ENCODE data around the gene DPM1. TPM values are rescaled to one million over a fixed set of nuclear protein-coding genes. Genes with fewer than 3 reads are reported as not detected.

The DPM1 gene
- polyA plus RNA-seq (2013, experiment 1 of 2), result 68.8 TPM
- 75.2 TPM for polyA plus RNA-seq (2013, experiment 2 of 2)

- Histone ChIP-seq H3K4me1 (ENCODE audit: control insufficient read depth, insufficient read depth, low read length, poor library complexity, severe bottlenecking) (peaks cover 9% of the 10 kb centered on the region), H3K27ac (ENCODE audit: low read depth, low read length, severe bottlenecking) (peak within 1 kb of the TSS; percentile 95), H3K4me3 (ENCODE audit: extremely low read depth, insufficient read depth, low read length, poor library complexity, severe bottlenecking) (peak within 1 kb of the TSS; percentile 99), H3K9me3 (ENCODE audit: control insufficient read depth, low read length) (no peaks in the 10 kb centered on the region), H3K36me3 (ENCODE audit: control insufficient read depth, insufficient read depth, low read length) (peaks cover 46% of the 10 kb centered on the region)
- WGBS, 2 experiments (ENCODE audit: insufficient coverage in 2 of 2), result 0 to 1% methylated on average over 26 to 42 of the region's 52 CpGs
Observed at GRCh38 chr20:50957798-50958614, at the start of gene DPM1. DPM1 (minus strand) TSS chr20:50958532; CDS start chr20:50958523, 9 bp downstream.

GRCh38 chr20:51005214-51005613 is 46.9 kb upstream of the DPM1 start:
- no peak overlapping the region for H3K4me3 ChIP-seq (ENCODE audit: extremely low read depth, insufficient read depth, low read length, poor library complexity, severe bottlenecking)
- no peaks in the 10 kb centered on the region for H3K4me1 ChIP-seq (ENCODE audit: control insufficient read depth, insufficient read depth, low read length, poor library complexity, severe bottlenecking)
- no peak overlapping the region for H3K27ac ChIP-seq (ENCODE audit: low read depth, low read length, severe bottlenecking)
- peaks cover 65% of the 10 kb centered on the region for H3K36me3 ChIP-seq (ENCODE audit: control insufficient read depth, insufficient read depth, low read length)
- 93 to 94% methylated on average over 6 to 7 of the region's 7 CpGs for WGBS, 2 experiments (ENCODE audit: insufficient coverage in 2 of 2)
- H3K9me3 ChIP-seq (ENCODE audit: control insufficient read depth, low read length), result no peaks in the 10 kb centered on the region

- WGBS, 2 experiments (ENCODE audit: insufficient coverage in 2 of 2), result 93 to 94% methylated on average over 7 to 9 of the region's 9 CpGs
- no peak overlapping the region for H3K27ac ChIP-seq (ENCODE audit: low read depth, low read length, severe bottlenecking)
- H3K4me1 ChIP-seq (ENCODE audit: control insufficient read depth, insufficient read depth, low read length, poor library complexity, severe bottlenecking), result no peaks in the 10 kb centered on the region
- H3K36me3 ChIP-seq (ENCODE audit: control insufficient read depth, insufficient read depth, low read length), result peaks cover 60% of the 10 kb centered on the region
- H3K4me3 ChIP-seq (ENCODE audit: extremely low read depth, insufficient read depth, low read length, poor library complexity, severe bottlenecking), result no peak overlapping the region
- H3K9me3 ChIP-seq (ENCODE audit: control insufficient read depth, low read length), result no peaks in the 10 kb centered on the region
Observed at GRCh38 chr20:51004781-51005180, 46.4 kb upstream of the DPM1 start.

- Histone ChIP-seq H3K4me3 (ENCODE audit: extremely low read depth, insufficient read depth, low read length, poor library complexity, severe bottlenecking) (no peak overlapping the region), H3K9me3 (ENCODE audit: control insufficient read depth, low read length) (no peaks in the 10 kb centered on the region), H3K4me1 (ENCODE audit: control insufficient read depth, insufficient read depth, low read length, poor library complexity, severe bottlenecking) (no peaks in the 10 kb centered on the region), H3K36me3 (ENCODE audit: control insufficient read depth, insufficient read depth, low read length) (peaks cover 56% of the 10 kb centered on the region), H3K27ac (ENCODE audit: low read depth, low read length, severe bottlenecking) (no peak overlapping the region)
- WGBS, 2 experiments (ENCODE audit: insufficient coverage in 2 of 2), result 98% methylated on average over 40 to 42 of the region's 44 CpGs
Observed at GRCh38 chr20:51004305-51004727, 46.0 kb upstream of the DPM1 start.

- Histone ChIP-seq H3K4me1 (ENCODE audit: control insufficient read depth, insufficient read depth, low read length, poor library complexity, severe bottlenecking) (no peaks in the 10 kb centered on the region), H3K4me3 (ENCODE audit: extremely low read depth, insufficient read depth, low read length, poor library complexity, severe bottlenecking) (no peak overlapping the region), H3K36me3 (ENCODE audit: control insufficient read depth, insufficient read depth, low read length) (peaks cover 50% of the 10 kb centered on the region), H3K27ac (ENCODE audit: low read depth, low read length, severe bottlenecking) (no peak overlapping the region), H3K9me3 (ENCODE audit: control insufficient read depth, low read length) (no peaks in the 10 kb centered on the region)
- WGBS, 2 experiments (ENCODE audit: insufficient coverage in 2 of 2), result 91 to 93% methylated on average over 17 to 18 of the region's 21 CpGs
Observed at GRCh38 chr20:51003753-51004152, 45.4 kb upstream of the DPM1 start.

- Histone ChIP-seq H3K4me1 (ENCODE audit: control insufficient read depth, insufficient read depth, low read length, poor library complexity, severe bottlenecking) (no peaks in the 10 kb centered on the region), H3K9me3 (ENCODE audit: control insufficient read depth, low read length) (no peaks in the 10 kb centered on the region), H3K36me3 (ENCODE audit: control insufficient read depth, insufficient read depth, low read length) (peaks cover 41% of the 10 kb centered on the region), H3K27ac (ENCODE audit: low read depth, low read length, severe bottlenecking) (no peak overlapping the region), H3K4me3 (ENCODE audit: extremely low read depth, insufficient read depth, low read length, poor library complexity, severe bottlenecking) (no peak overlapping the region)
- 86 to 90% methylated on average over 4 to 5 of the region's 7 CpGs for WGBS, 2 experiments (ENCODE audit: insufficient coverage in 2 of 2)
Observed at GRCh38 chr20:51002633-51003032, 44.3 kb upstream of the DPM1 start.

GRCh38 chr20:51001430-51002265 is 43.3 kb upstream of the DPM1 start:
- no peak overlapping the region for H3K27ac ChIP-seq (ENCODE audit: low read depth, low read length, severe bottlenecking)
- H3K4me1 ChIP-seq (ENCODE audit: control insufficient read depth, insufficient read depth, low read length, poor library complexity, severe bottlenecking), result peaks cover 7% of the 10 kb centered on the region
- no peaks in the 10 kb centered on the region for H3K9me3 ChIP-seq (ENCODE audit: control insufficient read depth, low read length)
- H3K4me3 ChIP-seq (ENCODE audit: extremely low read depth, insufficient read depth, low read length, poor library complexity, severe bottlenecking), result no peak overlapping the region
- peaks cover 34% of the 10 kb centered on the region for H3K36me3 ChIP-seq (ENCODE audit: control insufficient read depth, insufficient read depth, low read length)
- WGBS, 2 experiments (ENCODE audit: insufficient coverage in 2 of 2), result 93 to 96% methylated on average over 16 to 19 of the region's 20 CpGs

- H3K27ac ChIP-seq (ENCODE audit: low read depth, low read length, severe bottlenecking), result no peak overlapping the region
- peaks cover 16% of the 10 kb centered on the region for H3K36me3 ChIP-seq (ENCODE audit: control insufficient read depth, insufficient read depth, low read length)
- peaks cover 8% of the 10 kb centered on the region for H3K4me1 ChIP-seq (ENCODE audit: control insufficient read depth, insufficient read depth, low read length, poor library complexity, severe bottlenecking)
- H3K4me3 ChIP-seq (ENCODE audit: extremely low read depth, insufficient read depth, low read length, poor library complexity, severe bottlenecking), result no peak overlapping the region
- WGBS, 2 experiments (ENCODE audit: insufficient coverage in 2 of 2), result 93 to 100% methylated on average over 2 to 4 of the region's 4 CpGs
- H3K9me3 ChIP-seq (ENCODE audit: control insufficient read depth, low read length), result no peaks in the 10 kb centered on the region
Observed at GRCh38 chr20:50999355-50999754, 41.0 kb upstream of the DPM1 start.

- WGBS, 2 experiments (ENCODE audit: insufficient coverage in 2 of 2), result 66 to 68% methylated on average over 4 to 5 of the region's 10 CpGs
- Histone ChIP-seq H3K27ac (ENCODE audit: low read depth, low read length, severe bottlenecking) (no peak overlapping the region), H3K36me3 (ENCODE audit: control insufficient read depth, insufficient read depth, low read length) (no peaks in the 10 kb centered on the region), H3K4me1 (ENCODE audit: control insufficient read depth, insufficient read depth, low read length, poor library complexity, severe bottlenecking) (peaks cover 8% of the 10 kb centered on the region), H3K9me3 (ENCODE audit: control insufficient read depth, low read length) (peaks cover 4% of the 10 kb centered on the region), H3K4me3 (ENCODE audit: extremely low read depth, insufficient read depth, low read length, poor library complexity, severe bottlenecking) (no peak overlapping the region)
Observed at GRCh38 chr20:50996901-50997865, 38.9 kb upstream of the DPM1 start.

- H3K4me3 ChIP-seq (ENCODE audit: extremely low read depth, insufficient read depth, low read length, poor library complexity, severe bottlenecking), result no peak overlapping the region
- H3K9me3 ChIP-seq (ENCODE audit: control insufficient read depth, low read length), result peaks cover 4% of the 10 kb centered on the region
- peaks cover 8% of the 10 kb centered on the region for H3K4me1 ChIP-seq (ENCODE audit: control insufficient read depth, insufficient read depth, low read length, poor library complexity, severe bottlenecking)
- 88 to 100% methylated on average over 4 of the region's 5 CpGs for WGBS, 2 experiments (ENCODE audit: insufficient coverage in 2 of 2)
- no peaks in the 10 kb centered on the region for H3K36me3 ChIP-seq (ENCODE audit: control insufficient read depth, insufficient read depth, low read length)
- H3K27ac ChIP-seq (ENCODE audit: low read depth, low read length, severe bottlenecking), result no peak overlapping the region
Observed at GRCh38 chr20:50995506-50995905, 37.2 kb upstream of the DPM1 start.

Measured in mesodermal cell (in vitro differentiated cells).